ENCODE measurements around the gene MSI2. TPM values are rescaled to one million over a fixed set of nuclear protein-coding genes. Genes with fewer than 3 reads are reported as not detected.

Gene MSI2
- total and polyA plus RNA-seq, 2 experiments from 2014 or later: 18.9 to 41.8 TPM

DNA sequence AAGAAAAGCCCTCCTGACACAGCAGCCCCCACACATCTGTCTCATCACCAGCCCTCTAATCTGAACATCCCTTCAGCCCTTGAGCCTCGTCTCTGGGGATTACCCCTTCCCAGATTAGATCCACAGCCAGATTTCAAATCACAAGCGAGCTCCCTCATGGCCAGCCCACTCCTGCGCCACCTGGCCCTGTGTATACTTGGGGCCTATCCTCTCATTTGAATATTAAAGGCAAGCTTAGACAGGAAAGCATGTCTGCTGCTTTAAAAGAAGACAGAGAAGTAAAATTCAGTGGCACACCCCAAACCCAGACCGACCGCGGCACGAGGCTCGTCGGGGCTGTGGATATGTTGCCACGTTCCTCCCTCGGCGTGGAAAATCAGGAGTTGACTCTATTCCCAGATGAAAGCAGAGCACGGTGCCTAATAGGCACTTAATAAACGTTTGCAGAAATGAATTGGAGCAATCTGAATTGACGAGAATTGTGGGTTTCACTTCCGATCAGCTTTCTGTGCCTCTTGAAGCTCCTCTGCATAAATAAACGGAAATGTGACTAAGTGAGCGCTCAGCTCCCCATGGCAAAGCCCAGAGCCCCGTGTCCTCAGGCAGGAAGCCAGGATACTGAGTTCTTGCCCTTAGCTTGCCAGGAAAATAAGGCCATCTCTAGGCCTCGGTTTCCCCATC lies 380.8 kb downstream of the MSI2 start:
- H3K4me2 ChIP-seq: no peak overlapping the region

More for the DNA sequence above, 380.8 kb downstream of the MSI2 start:
- H3K4me3 Mint-ChIP-seq: no peak overlapping the region
- no peaks in the 10 kb centered on the region; the same call in 1 of the 2 replicates for H4K20me1 ChIP-seq (replicated peaks; ENCODE audit: insufficient read depth)
- no peak overlapping the region for H2AFZ ChIP-seq
- DNase-seq (ENCODE audit: low spot score) (no peak), ATAC-seq (peak; percentile 23; the same call in 2 of the 3 replicates)
- no peaks in the 10 kb centered on the region for H3K79me2 ChIP-seq (replicated peaks; ENCODE audit: insufficient read depth)
- H3K4me1 Mint-ChIP-seq: peaks cover 16% of the 10 kb centered on the region
- peak overlapping the region; percentile 70 for H3K27ac Mint-ChIP-seq
- H3F3A ChIP-seq (replicated peaks; ENCODE audit: low read depth): no peaks in the 10 kb centered on the region
- H3K4me3 ChIP-seq: no peak overlapping the region
- H3K36me3 Mint-ChIP-seq (ENCODE audit: low read depth): peaks cover 12% of the 10 kb centered on the region
- no peaks in the 10 kb centered on the region; the same call in 1 of the 2 replicates for H3K36me3 ChIP-seq (ENCODE audit: insufficient read depth)
- no peaks in the 10 kb centered on the region for H3K27me3 ChIP-seq (ENCODE audit: insufficient read depth)
- TF ChIP-seq JUNB (IDR thresholded peaks at IDR 0.05; ENCODE audit: unreplicated experiment): no peak
- TF ChIP-seq CTCF (conservative IDR thresholded peaks at IDR 0.05; ENCODE audit: low read depth in 2 of 2): no peak
- no peak for TF ChIP-seq EZH2 (IDR thresholded peaks at IDR 0.05; ENCODE audit: low read depth, unreplicated experiment)
- no peak for TF ChIP-seq ZNF462 (CRISPR knock-in tag; IDR thresholded peaks at IDR 0.05)
- TF ChIP-seq, protein P1, sequence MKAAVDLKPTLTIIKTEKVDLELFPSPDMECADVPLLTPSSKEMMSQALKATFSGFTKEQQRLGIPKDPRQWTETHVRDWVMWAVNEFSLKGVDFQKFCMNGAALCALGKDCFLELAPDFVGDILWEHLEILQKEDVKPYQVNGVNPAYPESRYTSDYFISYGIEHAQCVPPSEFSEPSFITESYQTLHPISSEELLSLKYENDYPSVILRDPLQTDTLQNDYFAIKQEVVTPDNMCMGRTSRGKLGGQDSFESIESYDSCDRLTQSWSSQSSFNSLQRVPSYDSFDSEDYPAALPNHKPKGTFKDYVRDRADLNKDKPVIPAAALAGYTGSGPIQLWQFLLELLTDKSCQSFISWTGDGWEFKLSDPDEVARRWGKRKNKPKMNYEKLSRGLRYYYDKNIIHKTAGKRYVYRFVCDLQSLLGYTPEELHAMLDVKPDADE (IDR thresholded peaks at IDR 0.05): no peak
- TF ChIP-seq REST (IDR thresholded peaks at IDR 0.05; ENCODE audit: unreplicated experiment): no peak
- TF ChIP-seq NANOG (IDR thresholded peaks at IDR 0.05; ENCODE audit: borderline replicate concordance): no peak
- no peak for TF ChIP-seq ZNF331 (CRISPR knock-in tag; IDR thresholded peaks at IDR 0.05; ENCODE audit: low read depth)
- TF ChIP-seq EZH2phosphoT487 (IDR thresholded peaks at IDR 0.05; ENCODE audit: unreplicated experiment): no peak
- peaks cover 8% of the 10 kb centered on the region for H3K27me3 Mint-ChIP-seq (ENCODE audit: insufficient read depth, low read depth, poor library complexity)
- no peak overlapping the region for H3K27ac ChIP-seq (ENCODE audit: low read depth)
- no peaks in the 10 kb centered on the region for H3K9me2 ChIP-seq (ENCODE audit: insufficient read depth)
- peaks cover 5% of the 10 kb centered on the region; the same call in 1 of the 2 replicates for H3K4me1 ChIP-seq (ENCODE audit: insufficient read depth)
- no peaks in the 10 kb centered on the region; the same call in 2 of the 3 replicates for H3K9me3 Mint-ChIP-seq

Measured in GM23338 (cell line).